Bronchial epithelial cell (primary cell): ENCODE data around the gene SURF4. TPM values are rescaled to one million over a fixed set of nuclear protein-coding genes. Genes with fewer than 3 reads are reported as not detected.

Experiments
- DNase-seq: peaks from one replicate; pipeline ENCODE4 v3.0.0-alpha.2; 2010; ENCODE audit warnings: low read depth
- FAIRE-seq: peaks from 2 replicates; lab custom pipeline; 2011; peaks lifted over from hg19 to GRCh38; lab: Jason Lieb, UNC
- H3K27me3 ChIP-seq: 2 replicates; pipeline ENCODE4 v1.5.1; 2011; ENCODE audit warnings: low read length; ENCODE audit not compliant: control insufficient read depth, insufficient read depth
- H3K36me3 ChIP-seq: 2 replicates; pipeline ENCODE4 v1.5.1; 2011; ENCODE audit warnings: low read length; ENCODE audit not compliant: control insufficient read depth, insufficient read depth
- H3K4me3 ChIP-seq: 2 replicates; pipeline ENCODE4 v1.5.1; 2011; ENCODE audit warnings: mild to moderate bottlenecking, low read depth, low read length, control low read depth
- CTCF ChIP-seq: IDR thresholded peaks from 2 replicates; pipeline ENCODE4 v1.5.1; 2011; ENCODE audit warnings: mild to moderate bottlenecking, moderate library complexity, low read length, control low read depth, inconsistent platforms; ENCODE audit not compliant: insufficient read depth, severe bottlenecking
- total RNA-seq: library from RNA; depleted of rRNA; stranded (reverse); fragments of >200 nt; gene quantifications from 2 replicates; pipeline ENCODE4 v1.2.1, GENCODE V29; 2014

Gene SURF4
- total RNA-seq, 1 donor from 2014 or later, result 295 TPM

DNA sequence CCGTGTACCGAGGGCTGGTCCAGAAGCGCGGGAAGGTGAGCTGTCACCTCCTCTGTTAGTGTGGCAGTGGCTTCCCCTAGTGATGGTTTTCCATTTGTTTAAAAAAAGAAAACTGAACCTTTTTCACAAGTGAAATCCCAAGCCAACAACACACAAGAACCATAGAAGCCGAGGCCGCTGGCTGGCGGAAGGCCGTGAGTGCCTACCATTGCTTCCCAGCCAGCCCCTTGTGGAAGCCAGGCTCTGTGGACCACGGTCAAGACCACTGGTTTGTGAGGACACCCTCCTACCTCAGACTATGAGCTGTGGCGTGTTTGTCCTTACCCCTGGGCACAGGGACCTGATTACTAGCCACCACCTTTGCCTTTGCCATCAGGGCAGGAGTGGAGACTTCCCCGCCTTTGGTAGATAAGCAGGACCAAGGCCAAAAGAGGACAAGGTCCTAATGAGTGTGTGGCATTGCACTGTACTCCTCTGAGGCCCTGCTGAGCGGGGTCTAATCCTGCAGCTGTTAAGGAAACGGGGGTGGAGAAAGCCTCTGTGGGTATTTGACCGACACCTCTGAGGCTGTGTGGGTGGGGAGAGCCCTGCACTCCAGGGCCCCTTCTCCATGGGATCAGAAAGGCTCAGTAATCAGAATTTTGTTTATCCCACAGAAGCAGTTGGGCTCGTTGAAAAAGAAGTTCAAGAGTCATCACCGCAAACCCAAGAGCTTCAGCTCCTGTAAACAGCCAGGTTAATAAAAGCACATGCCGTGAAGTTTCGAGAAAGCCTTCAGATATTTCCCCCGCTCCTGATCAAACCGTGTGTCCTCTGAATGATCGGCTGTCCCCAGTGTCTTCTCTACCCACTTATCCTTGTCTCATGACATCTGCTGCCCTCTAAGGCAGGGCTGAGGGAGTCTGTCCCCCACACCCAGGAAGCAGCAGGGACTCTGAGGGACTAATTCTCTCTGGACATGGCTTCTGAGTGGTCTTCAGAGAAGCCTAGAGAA is 15.2 kb downstream of the SURF4 start:
- peaks cover 22% of the 10 kb centered on the region for H3K36me3 ChIP-seq
- FAIRE-seq, result peak; percentile 60

DNA sequence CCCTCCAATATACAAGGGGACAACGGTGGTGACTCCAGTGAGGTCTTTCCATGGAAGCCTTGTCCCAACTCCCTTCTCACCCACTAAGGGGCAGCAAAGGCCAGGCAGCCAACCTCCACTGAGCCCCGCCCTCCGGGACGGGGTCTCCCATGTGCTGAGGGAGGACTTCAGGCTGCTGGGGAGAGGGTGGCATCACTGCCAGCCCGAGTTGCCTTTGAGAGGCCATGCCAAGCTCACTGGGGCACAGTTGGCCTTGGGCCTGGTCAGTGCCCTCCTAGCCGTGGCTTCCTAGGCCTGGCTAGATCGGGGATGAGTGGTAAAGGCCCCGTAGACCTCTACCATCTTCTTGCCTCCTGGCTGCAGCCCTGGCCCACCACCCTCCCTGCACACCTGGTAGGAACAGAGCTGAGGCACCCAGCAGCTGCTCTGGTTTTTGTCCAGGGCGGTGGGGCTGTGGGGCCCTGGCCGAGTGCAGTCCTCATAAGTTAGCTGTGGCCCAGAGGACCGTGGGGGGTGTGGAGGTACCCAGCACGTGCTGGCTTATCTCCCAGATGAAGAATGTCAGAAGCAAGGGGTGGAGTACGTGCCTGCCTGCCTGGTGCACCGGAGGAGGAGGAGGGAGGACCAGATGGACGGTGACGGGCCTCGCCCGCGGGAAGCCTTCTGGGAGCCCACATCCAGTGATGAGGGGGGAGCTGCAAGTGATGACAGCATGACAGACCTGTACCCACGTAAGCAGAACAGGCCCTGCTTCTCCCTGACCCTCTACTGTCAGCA is 16.3 kb downstream of the SURF4 start:
- FAIRE-seq (no peak), DNase-seq (no peak)
- no peak overlapping the region for H3K4me3 ChIP-seq
- H3K36me3 ChIP-seq, result peaks cover 23% of the 10 kb centered on the region
- peak; percentile 48 for TF ChIP-seq CTCF
- no peaks in the 10 kb centered on the region for H3K27me3 ChIP-seq

More for the DNA sequence above, 15.2 kb downstream of the SURF4 start:
- no peaks in the 10 kb centered on the region for H3K27me3 ChIP-seq
- TF ChIP-seq CTCF, result no peak
- H3K4me3 ChIP-seq, result no peak overlapping the region
- DNase-seq, result no peak

- no peak for TF ChIP-seq CTCF
- H3K4me3 ChIP-seq, result no peak overlapping the region
- no peaks in the 10 kb centered on the region for H3K27me3 ChIP-seq
- H3K36me3 ChIP-seq, result peaks cover 15% of the 10 kb centered on the region
- FAIRE-seq, result no peak
- no peak for DNase-seq
Observed at GRCh38 chr9:133357656-133358055, 18.2 kb downstream of the SURF4 start.

- H3K4me3 ChIP-seq, result peak within 1 kb of the TSS; percentile 77
- H3K36me3 ChIP-seq, result peaks cover 18% of the 10 kb centered on the region
- H3K27me3 ChIP-seq, result no peaks in the 10 kb centered on the region
- no peak for FAIRE-seq
- peak; percentile 55 for DNase-seq
- TF ChIP-seq CTCF, result peak; percentile 38
Observed at GRCh38 chr9:133356391-133357091, 19.3 kb downstream of the SURF4 start, which contains the start of the genes SURF1 and SURF2. SURF1 (minus strand) TSS chr9:133356487; CDS start chr9:133356453, 34 bp downstream. SURF2 (plus strand) TSS chr9:133356550; CDS start chr9:133356593, 43 bp downstream.

- peak; percentile 21 for TF ChIP-seq CTCF
- Histone ChIP-seq H3K4me3 (peak overlapping the region; percentile 77), H3K36me3 (peaks cover 21% of the 10 kb centered on the region), H3K27me3 (no peaks in the 10 kb centered on the region)
- DNase-seq (no peak), FAIRE-seq (no peak)
Observed at GRCh38 chr9:133355881-133356357, 19.9 kb downstream of the SURF4 start.
